ENCODE data around the gene TFEB.

- TF ChIP-seq CTCF (IDR thresholded peaks at IDR 0.05; ENCODE audit: extremely low read depth in 1 of 2, insufficient read depth in 1 of 2, low read depth in 1 of 2, low read length in 2 of 2) (no peak), POLR2A (IDR thresholded peaks at IDR 0.05; ENCODE audit: low read depth, low read length) (no peak), EZH2 (IDR thresholded peaks at IDR 0.05; ENCODE audit: borderline replicate concordance, low read depth, low read length, severe bottlenecking) (no peak), POLR2AphosphoS5 (IDR thresholded peaks at IDR 0.05; ENCODE audit: insufficient read depth, low read depth, low read length) (no peak)
Measured at GRCh38 chr6:41722969-41723529, 12.4 kb downstream of the TFEB start.

Measured in endothelial cell of umbilical vein (primary cell).